Measurements from ENCODE around the gene PANK2. TPM values are rescaled to one million over a fixed set of nuclear protein-coding genes. Genes with fewer than 3 reads are reported as not detected.
"Not testable (repeated sequence)": the region's sequence is repeated elsewhere in the genome, so short reads cannot be mapped to it uniquely, and the experiment has no call there.

PANK2 gene
- total RNA-seq: 10 to 100 TPM; 63.4 to 71.2 TPM
- polyA plus RNA-seq (ENCODE audit: insufficient read depth, low read depth, low replicate concordance): 57.9 TPM
- long read RNA-seq, donor 1, transcript PANK2-202 (7 exons, 1,843 nt): minor isoform, 10 of 84 reads
- long read RNA-seq, donor 1, transcript PANK2-201 (7 exons, 2,280 nt): minor isoform, 7 of 84 reads
- long read RNA-seq, donor 1, transcript PANK2-210 (1 exons, 661 nt): major isoform, 22 of 84 reads
- long read RNA-seq, donor 1, partial matches to known transcripts: 44 of 84 reads
- long read RNA-seq, donor 1, other reads (novel, unspliced or antisense): 0 of 84 reads
- long read RNA-seq, donor 2, transcript PANK2-210 (1 exons, 661 nt): major isoform, 13 of 21 reads
- long read RNA-seq, donor 2, transcript PANK2-201 (7 exons, 2,280 nt): minor isoform, 5 of 21 reads
- long read RNA-seq, donor 2, partial matches to known transcripts: 0 of 21 reads
- long read RNA-seq, donor 2, other reads (novel, unspliced or antisense): 0 of 21 reads

- H3K4me3 ChIP-seq: peak within 1 kb of the TSS; percentile 71 to 99
- peak; percentile 99 for DNase-seq
- WGBS, 2 donors: 0 to 1% methylated on average over 23 to 61 of the region's 72 CpGs
- peak within 1 kb of the TSS; percentile 97 to 98 for H3K27ac ChIP-seq
- intact Hi-C loops (cut with DNase I; ENCODE audit: low total_unique reads): no loop called here
- H3K27me3 ChIP-seq: no peaks in the 10 kb centered on the region
- TF ChIP-seq CTCF (IDR thresholded peaks at IDR 0.05) (peak; percentile 26 to 55 (median 37)), POLR2A (IDR thresholded peaks at IDR 0.05) (peak; percentile 66)
- peaks cover 14% of the 10 kb centered on the region for H3K4me1 ChIP-seq
- no peaks in the 10 kb centered on the region for H3K9me3 ChIP-seq
- no peaks in the 10 kb centered on the region for H3K36me3 ChIP-seq (ENCODE audit: low read depth, missing control alignments)
Observed at GRCh38 chr20:3888622-3889488, at the start of gene PANK2. Gene PANK2, plus strand, starts transcription at chr20:3889387.

GRCh38 chr20:3840201-3840600 is 49.0 kb upstream of the PANK2 start:
- DNase-seq; H3K36me3 ChIP-seq (ENCODE audit: low read depth, missing control alignments); H3K27ac ChIP-seq; H3K9me3 ChIP-seq; H3K27me3 ChIP-seq; H3K4me1 ChIP-seq; H3K4me3 ChIP-seq; intact Hi-C loops (cut with DNase I; ENCODE audit: low total_unique reads): not testable (repeated sequence)
- 90 to 97% methylated on average over 7 of the region's 7 CpGs for WGBS, 2 donors

- intact Hi-C loops (cut with DNase I; ENCODE audit: low total_unique reads): no loop called here
Observed at GRCh38 chr20:3842348-3842930, 46.7 kb upstream of the PANK2 start.

GRCh38 chr20:3843490-3843889 is 45.7 kb upstream of the PANK2 start:
- DNase-seq: no peak
- Histone ChIP-seq H3K27me3 (no peaks in the 10 kb centered on the region), H3K36me3 (ENCODE audit: low read depth, missing control alignments) (no peaks in the 10 kb centered on the region), H3K9me3 (no peaks in the 10 kb centered on the region), H3K4me1 (peaks cover 6% of the 10 kb centered on the region), H3K4me3 (no peak overlapping the region), H3K27ac (no peak overlapping the region)
- intact Hi-C loops (cut with DNase I; ENCODE audit: low total_unique reads): no loop called here
- WGBS, 2 donors: 56 to 69% methylated on average over 5 of the region's 5 CpGs
- TF ChIP-seq POLR2A (IDR thresholded peaks at IDR 0.05): no peak
- no peak for TF ChIP-seq CTCF (IDR thresholded peaks at IDR 0.05)

More at GRCh38 chr20:3842348-3842930, 46.7 kb upstream of the PANK2 start:
- Histone ChIP-seq H3K36me3 (ENCODE audit: low read depth, missing control alignments) (no peaks in the 10 kb centered on the region), H3K27ac (no peak overlapping the region), H3K4me1 (peaks cover 1% of the 10 kb centered on the region), H3K4me3 (no peak overlapping the region), H3K27me3 (no peaks in the 10 kb centered on the region), H3K9me3 (no peaks in the 10 kb centered on the region)
- DNase-seq: no peak
- TF ChIP-seq CTCF (IDR thresholded peaks at IDR 0.05) (no peak), POLR2A (IDR thresholded peaks at IDR 0.05) (no peak)
- 76 to 77% methylated on average over 6 to 7 of the region's 7 CpGs for WGBS, 2 donors

GRCh38 chr20:3843990-3844619 is 45.1 kb upstream of the PANK2 start:
- H3K36me3 ChIP-seq (ENCODE audit: low read depth, missing control alignments); H3K27me3 ChIP-seq; DNase-seq; H3K9me3 ChIP-seq; intact Hi-C loops (cut with DNase I; ENCODE audit: low total_unique reads); H3K27ac ChIP-seq; H3K4me3 ChIP-seq; H3K4me1 ChIP-seq: not testable (repeated sequence)
- 91 to 92% methylated on average over 9 of the region's 9 CpGs for WGBS, 2 donors

All from testis (tissue), 5 donors.